ENCODE data around the gene TUBB. TPM values are rescaled to one million over a fixed set of nuclear protein-coding genes. Genes with fewer than 3 reads are reported as not detected.
A peak's percentile ranks its signal among the peaks of the same experiment; 100 is the strongest.
"Not testable (repeated sequence)": the region's sequence is repeated elsewhere in the genome, so short reads cannot be mapped to it uniquely, and the experiment has no call there.

The TUBB gene
- total RNA-seq, 1 donor from 2014 or later: 1,002 TPM

GRCh38 chr6:30723843-30724741, 3.9 kb downstream of the TUBB start:
- Mint-ChIP-seq H3K4me3 (peak overlapping the region; percentile 95), H3K4me1 (ENCODE audit: low read depth) (peaks cover 48% of the 10 kb centered on the region), H3K27ac (peak overlapping the region; percentile 78), H3K36me3 (ENCODE audit: low read depth) (peaks cover 61% of the 10 kb centered on the region)
- DNase-seq (ENCODE audit: low spot score); intact Hi-C loops (cut with micrococcal nuclease); H3K9me3 Mint-ChIP-seq; H3K27me3 Mint-ChIP-seq (ENCODE audit: insufficient read depth): not testable (repeated sequence)

GRCh38 chr6:30724906-30725667, 4.9 kb downstream of the TUBB start:
- H3K4me1 Mint-ChIP-seq (ENCODE audit: low read depth): peaks cover 44% of the 10 kb centered on the region
- intact Hi-C loops (cut with micrococcal nuclease): loop anchor here (1.0 kb wide), 1 partner anchor 10 kb away; no protein-coding TSS in a partner anchor
- peak overlapping the region; percentile 77 for H3K4me3 Mint-ChIP-seq
- no peaks in the 10 kb centered on the region for H3K9me3 Mint-ChIP-seq
- no peaks in the 10 kb centered on the region for H3K27me3 Mint-ChIP-seq (ENCODE audit: insufficient read depth)
- H3K36me3 Mint-ChIP-seq (ENCODE audit: low read depth): peaks cover 65% of the 10 kb centered on the region
- H3K27ac Mint-ChIP-seq: peak overlapping the region; percentile 6
- DNase-seq (ENCODE audit: low spot score): no peak

- no peaks in the 10 kb centered on the region for H3K27me3 Mint-ChIP-seq (ENCODE audit: insufficient read depth)
- intact Hi-C loops (cut with micrococcal nuclease): loop anchor here (1.0 kb wide), 1 partner anchor 9 kb away; no protein-coding TSS in a partner anchor
- peak overlapping the region; percentile 33 for H3K4me3 Mint-ChIP-seq
- H3K36me3 Mint-ChIP-seq (ENCODE audit: low read depth): peaks cover 70% of the 10 kb centered on the region
- no peak overlapping the region for H3K27ac Mint-ChIP-seq
- DNase-seq (ENCODE audit: low spot score): no peak
- H3K4me1 Mint-ChIP-seq (ENCODE audit: low read depth): peaks cover 52% of the 10 kb centered on the region
- no peaks in the 10 kb centered on the region for H3K9me3 Mint-ChIP-seq
These were observed 5.8 kb downstream of the TUBB start for GRCh38 chr6:30725713-30726505.

DNA sequence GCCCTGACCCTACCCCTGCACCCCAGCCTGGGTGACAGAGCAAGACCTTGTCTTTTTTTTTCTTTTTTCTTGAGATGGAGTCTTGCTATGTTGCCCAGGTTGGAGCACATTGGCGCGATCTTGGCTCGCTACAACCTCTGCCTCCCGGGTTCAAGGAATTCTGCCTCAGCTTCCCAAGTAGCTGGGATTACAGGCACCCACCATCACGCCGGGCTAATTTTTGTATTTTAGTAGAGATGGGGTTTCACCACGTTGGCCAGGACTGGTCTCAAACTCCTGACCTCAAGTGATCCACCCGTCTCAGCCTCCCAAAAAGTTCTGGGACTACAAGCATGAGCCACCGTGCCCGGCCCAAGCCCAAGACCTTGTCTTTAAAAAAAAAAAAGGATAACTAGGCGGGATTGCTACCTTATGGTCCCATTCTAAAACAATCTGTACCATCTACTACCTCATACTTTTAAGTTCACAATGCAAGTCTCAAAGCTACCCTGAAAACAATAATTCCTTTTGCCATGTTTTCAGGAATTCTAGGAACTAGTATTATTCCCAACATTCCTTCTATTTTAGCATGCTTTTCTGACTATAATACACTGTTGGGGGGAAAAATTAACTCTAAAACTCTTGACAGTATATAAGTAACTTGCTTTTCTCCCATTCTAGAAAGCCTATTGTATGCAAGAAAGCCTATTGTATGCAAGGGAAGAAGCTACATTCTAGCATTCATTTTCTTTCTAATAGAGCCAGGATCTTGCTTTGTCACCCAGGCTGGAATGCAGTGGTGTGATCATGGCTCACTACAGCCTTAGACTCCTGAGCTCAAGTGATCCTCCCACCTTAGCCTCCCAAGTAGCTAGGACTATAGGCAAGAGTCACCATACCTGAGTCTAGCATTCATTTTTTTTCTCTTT, 6.6 kb downstream of the TUBB start:
- H3K4me3 Mint-ChIP-seq: no peak overlapping the region
- peaks cover 60% of the 10 kb centered on the region for H3K4me1 Mint-ChIP-seq (ENCODE audit: low read depth)

GRCh38 chr6:30727920-30728553, 7.9 kb downstream of the TUBB start:
- H3K27me3 Mint-ChIP-seq (ENCODE audit: insufficient read depth): no peaks in the 10 kb centered on the region
- no peaks in the 10 kb centered on the region for H3K9me3 Mint-ChIP-seq
- H3K27ac Mint-ChIP-seq: peak overlapping the region; percentile 72
- H3K4me1 Mint-ChIP-seq (ENCODE audit: low read depth): peaks cover 64% of the 10 kb centered on the region
- H3K36me3 Mint-ChIP-seq (ENCODE audit: low read depth): peaks cover 66% of the 10 kb centered on the region
- H3K4me3 Mint-ChIP-seq: no peak overlapping the region
- no peak for DNase-seq (ENCODE audit: low spot score)
- intact Hi-C loops (cut with micrococcal nuclease): no loop called here

More for the DNA sequence above, 6.6 kb downstream of the TUBB start:
- Mint-ChIP-seq H3K27ac (peak overlapping the region; percentile 34), H3K9me3 (no peaks in the 10 kb centered on the region), H3K36me3 (ENCODE audit: low read depth) (peaks cover 69% of the 10 kb centered on the region), H3K27me3 (ENCODE audit: insufficient read depth) (no peaks in the 10 kb centered on the region)
- DNase-seq (ENCODE audit: low spot score): no peak
- intact Hi-C loops (cut with micrococcal nuclease): no loop called here

DNA sequence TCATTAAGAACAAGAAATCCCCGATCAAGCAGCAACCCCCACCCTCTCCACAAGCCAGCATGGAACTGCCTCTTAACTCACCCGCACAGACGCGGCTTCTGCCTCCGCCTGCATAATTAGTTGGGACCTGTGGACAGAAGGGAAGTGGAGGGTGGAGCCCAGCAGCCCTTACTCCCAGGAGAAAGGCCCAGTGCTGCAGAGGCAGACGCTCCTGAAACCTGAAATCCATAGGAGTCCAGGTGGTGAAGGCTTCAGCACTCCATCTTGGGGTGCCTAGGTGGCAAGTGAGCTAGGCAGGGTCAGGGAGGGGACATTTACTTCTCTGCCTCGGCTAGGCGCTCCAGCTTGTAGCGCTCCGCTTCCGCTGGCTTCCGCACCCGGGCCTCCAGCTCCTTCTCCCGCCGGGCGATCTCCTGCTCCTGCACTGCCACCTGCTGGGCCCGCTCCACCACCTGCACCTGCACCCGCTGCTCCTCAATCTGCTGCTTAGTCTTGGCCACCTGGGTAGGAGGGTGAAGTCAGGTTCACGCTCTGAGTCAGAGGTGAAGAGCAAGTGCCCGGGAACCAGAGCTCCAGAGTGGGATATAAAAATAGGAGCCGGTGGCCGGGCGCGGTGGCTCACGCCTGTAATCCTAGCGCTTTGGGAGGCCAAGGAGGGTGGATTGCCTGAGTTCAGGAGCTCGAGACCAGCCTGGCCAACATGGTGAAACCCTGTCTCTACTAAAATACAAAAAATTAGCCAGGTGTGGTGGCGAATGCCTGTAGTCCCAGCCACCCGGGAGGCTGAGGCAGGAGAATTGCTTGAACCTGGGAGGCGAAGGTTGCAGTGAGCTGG, 10.7 kb downstream of the TUBB start:
- H3K27ac Mint-ChIP-seq: peak overlapping the region; percentile 55
- H3K27me3 Mint-ChIP-seq (ENCODE audit: insufficient read depth): no peaks in the 10 kb centered on the region
- H3K9me3 Mint-ChIP-seq: no peaks in the 10 kb centered on the region
- H3K4me1 Mint-ChIP-seq (ENCODE audit: low read depth): peaks cover 51% of the 10 kb centered on the region
- intact Hi-C loops (cut with micrococcal nuclease): loop anchor here (1.0 kb wide), 1 partner anchor 9 kb away; no protein-coding TSS in a partner anchor
- H3K4me3 Mint-ChIP-seq: peak overlapping the region; percentile 19
- DNase-seq (ENCODE audit: low spot score): peak; percentile 79
- H3K36me3 Mint-ChIP-seq (ENCODE audit: low read depth): peaks cover 57% of the 10 kb centered on the region

GRCh38 chr6:30732237-30732943, 12.2 kb downstream of the TUBB start:
- Mint-ChIP-seq H3K4me1 (ENCODE audit: low read depth) (peaks cover 59% of the 10 kb centered on the region), H3K27me3 (ENCODE audit: insufficient read depth) (no peaks in the 10 kb centered on the region), H3K27ac (peak overlapping the region; percentile 41), H3K36me3 (ENCODE audit: low read depth) (peaks cover 55% of the 10 kb centered on the region), H3K4me3 (peak overlapping the region; percentile 12), H3K9me3 (no peaks in the 10 kb centered on the region)
- intact Hi-C loops (cut with micrococcal nuclease): no loop called here
- no peak for DNase-seq (ENCODE audit: low spot score)

GRCh38 chr6:30735668-30736314, 15.6 kb downstream of the TUBB start:
- H3K27ac Mint-ChIP-seq: peak overlapping the region; percentile 90
- intact Hi-C loops (cut with micrococcal nuclease): loop anchor here (1.0 to 5.0 kb wide), 6 partner anchors 9 to 352 kb away; partner anchors contain the start of genes IER3, MRPS18B, PPP1R10 and TUBB
- H3K4me1 Mint-ChIP-seq (ENCODE audit: low read depth): peaks cover 79% of the 10 kb centered on the region
- H3K9me3 Mint-ChIP-seq: no peaks in the 10 kb centered on the region
- DNase-seq (ENCODE audit: low spot score): no peak
- no peaks in the 10 kb centered on the region for H3K27me3 Mint-ChIP-seq (ENCODE audit: insufficient read depth)
- peaks cover 66% of the 10 kb centered on the region for H3K36me3 Mint-ChIP-seq (ENCODE audit: low read depth)
- H3K4me3 Mint-ChIP-seq: peak overlapping the region; percentile 88

GRCh38 chr6:30738532-30738931, 18.4 kb downstream of the TUBB start:
- H3K4me3 Mint-ChIP-seq: peak overlapping the region; percentile 41
- no peak for DNase-seq (ENCODE audit: low spot score)
- H3K9me3 Mint-ChIP-seq: no peaks in the 10 kb centered on the region
- intact Hi-C loops (cut with micrococcal nuclease): loop anchor here (5.0 kb wide), 3 partner anchors 121 to 349 kb away; partner anchors contain the start of genes MRPS18B and PPP1R10
- H3K27me3 Mint-ChIP-seq (ENCODE audit: insufficient read depth): no peaks in the 10 kb centered on the region
- H3K36me3 Mint-ChIP-seq (ENCODE audit: low read depth): peaks cover 73% of the 10 kb centered on the region
- peak overlapping the region; percentile 20 for H3K27ac Mint-ChIP-seq
- peaks cover 72% of the 10 kb centered on the region for H3K4me1 Mint-ChIP-seq (ENCODE audit: low read depth)

DNA sequence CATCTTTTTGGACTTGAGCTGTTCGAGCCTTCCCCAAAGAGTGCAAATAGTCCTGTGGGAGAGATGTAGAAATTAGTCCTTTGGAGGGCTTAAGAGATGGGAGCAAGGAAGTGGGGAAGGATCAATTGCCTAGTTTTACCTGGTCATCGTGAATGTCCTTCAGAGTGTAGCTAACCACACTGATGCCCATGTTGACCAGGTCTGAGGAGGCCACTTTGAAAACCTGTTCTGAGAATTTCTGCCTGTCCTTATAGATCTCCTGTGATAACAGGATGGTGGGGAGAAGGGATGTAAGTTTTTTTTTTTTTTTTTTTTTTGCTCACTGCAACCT, 20.4 kb downstream of the TUBB start:
- Mint-ChIP-seq H3K36me3 (ENCODE audit: low read depth) (peaks cover 70% of the 10 kb centered on the region), H3K9me3 (no peaks in the 10 kb centered on the region), H3K27me3 (ENCODE audit: insufficient read depth) (peaks cover 4% of the 10 kb centered on the region), H3K27ac (peak overlapping the region; percentile 89), H3K4me3 (peak overlapping the region; percentile 97), H3K4me1 (ENCODE audit: low read depth) (peaks cover 72% of the 10 kb centered on the region)
- no peak for DNase-seq (ENCODE audit: low spot score)
- intact Hi-C loops (cut with micrococcal nuclease): no loop called here

Measured in activated T-helper 1 cell treated with anti-CD3 and anti-CD28 coated beads, Interleukin-12 subunit alpha, Interleukin-12 subunit beta, Interleukin-2, Interleukin-4 antibody, amounts not matched to agents 30 ng/mL and 10 ng/mL and 1 ng/mL, durations not matched to agents 14 hours and 24 hours and 36 hours (primary cell).